HG03103 (cell line): ENCODE measurements around the gene TMOD1.
"Not testable (repeated sequence)": the region's sequence is repeated elsewhere in the genome, so short reads cannot be mapped to it uniquely, and the experiment has no call there.

ENCODE experiments used
- ATAC-seq: cut with Tn5 transposase; IDR thresholded peaks from one replicate; pipeline ENCODE4 v1.9.1; 2021; ENCODE audit warnings: low read depth; ENCODE audit not compliant: unreplicated experiment

TMOD1 gene

GRCh38 chr9:97501177-97501971 is at the start of gene TMOD1:
Gene TMOD1 (plus strand): TSS chr9:97501666. CDS start chr9:97524189, 22,523 bp downstream.
- peak; percentile 52 for ATAC-seq

DNA sequence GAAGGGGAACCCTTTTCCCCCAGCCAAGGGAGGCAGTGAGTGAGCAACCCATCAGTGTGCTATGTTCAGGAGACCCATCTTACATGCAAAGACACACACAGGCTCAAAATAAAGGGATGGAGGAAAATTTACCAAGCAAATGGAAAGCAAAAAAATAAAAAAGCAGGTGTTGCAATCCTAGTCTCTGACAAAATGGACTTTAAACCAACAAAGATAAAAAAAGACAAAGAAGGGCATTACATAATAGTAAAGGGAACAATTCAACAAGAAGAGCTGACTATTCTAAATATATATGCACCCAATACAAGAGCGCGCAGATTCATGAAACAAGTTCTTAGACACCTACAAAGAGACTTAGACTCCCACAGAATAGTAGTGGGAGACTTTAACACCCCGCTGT is 47.9 kb upstream of the TMOD1 start:
- not testable (repeated sequence) for ATAC-seq

GRCh38 chr9:97456841-97457240 is 44.6 kb upstream of the TMOD1 start:
- ATAC-seq: not testable (repeated sequence)

DNA sequence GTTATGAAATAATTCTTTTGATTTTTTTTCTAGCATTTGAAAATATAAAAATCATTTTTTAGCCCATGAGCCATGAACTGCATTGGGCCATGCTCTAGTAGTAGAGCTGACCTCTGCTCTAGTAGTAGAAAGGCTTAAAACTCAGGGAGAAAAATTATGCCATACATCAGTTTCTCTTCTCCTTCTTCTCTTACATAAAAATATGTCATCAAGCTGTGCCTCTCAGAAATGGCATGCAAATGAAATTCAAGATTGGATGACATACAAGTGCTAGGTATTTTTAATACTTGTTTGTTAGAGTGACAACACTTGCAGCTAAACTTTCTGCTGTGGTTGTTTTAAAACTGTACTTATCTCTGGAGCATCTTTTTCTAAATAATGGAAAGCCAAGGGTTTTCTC is 42.1 kb upstream of the TMOD1 start:
- no peak for ATAC-seq

- ATAC-seq: no peak
These were observed 39.3 kb upstream of the TMOD1 start for GRCh38 chr9:97462159-97462558.

DNA sequence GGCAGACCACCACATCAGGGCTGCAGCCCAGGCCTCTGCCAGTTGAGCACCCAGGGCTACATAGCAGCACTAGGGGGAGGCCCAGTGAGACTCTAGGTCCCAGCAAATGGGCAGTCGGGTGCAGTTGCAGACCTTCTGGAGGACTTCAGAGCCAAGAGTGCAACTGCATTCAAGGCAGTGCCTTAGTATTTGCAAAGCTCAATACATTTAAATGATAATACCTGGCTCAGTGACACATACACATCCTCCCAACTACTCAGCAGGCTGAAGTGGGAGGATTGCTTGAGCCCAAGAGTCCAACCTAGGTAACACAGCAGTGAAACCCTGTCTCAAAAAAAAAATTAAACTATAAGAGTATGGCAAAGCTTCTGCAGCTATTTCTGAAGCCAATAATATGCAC is 38.6 kb upstream of the TMOD1 start:
- ATAC-seq: no peak

DNA sequence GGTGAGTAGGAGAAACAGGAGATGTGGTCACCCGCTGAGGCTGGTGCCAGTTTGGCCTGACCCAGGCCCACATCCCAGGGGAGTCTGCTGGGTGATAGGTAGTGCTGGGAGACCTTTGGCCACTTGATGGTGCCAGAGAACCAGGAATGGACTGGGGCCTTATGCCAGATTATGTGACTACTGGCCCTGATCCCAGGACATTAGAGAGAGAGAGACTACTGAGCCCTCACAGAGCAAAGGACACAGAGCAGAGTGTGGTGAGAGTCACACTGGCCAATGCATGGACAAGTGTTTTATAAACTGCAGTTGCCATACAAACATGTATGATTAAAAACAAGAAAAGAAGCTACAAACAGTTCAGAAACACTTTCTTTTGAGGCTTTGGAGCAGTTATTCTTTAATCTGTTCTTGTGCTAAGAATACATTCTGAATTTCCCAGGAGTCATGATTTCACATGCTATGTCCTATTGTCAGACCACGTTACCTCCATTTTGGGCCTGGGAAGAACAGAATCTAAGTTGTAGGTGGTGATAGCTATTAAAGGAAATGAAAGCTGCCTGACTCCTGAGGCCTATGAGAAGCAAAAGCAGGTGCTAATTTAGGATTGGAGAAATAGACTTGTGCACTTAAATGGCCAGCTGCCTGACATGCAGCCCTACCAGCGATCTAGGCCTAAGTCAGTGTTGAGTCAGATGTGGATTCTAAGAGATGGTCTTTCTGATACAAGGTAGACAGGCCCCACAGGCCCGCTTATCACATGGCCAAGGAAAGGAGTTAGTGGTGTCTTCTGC is 32.6 kb upstream of the TMOD1 start:
- peak; percentile 75 for ATAC-seq

DNA sequence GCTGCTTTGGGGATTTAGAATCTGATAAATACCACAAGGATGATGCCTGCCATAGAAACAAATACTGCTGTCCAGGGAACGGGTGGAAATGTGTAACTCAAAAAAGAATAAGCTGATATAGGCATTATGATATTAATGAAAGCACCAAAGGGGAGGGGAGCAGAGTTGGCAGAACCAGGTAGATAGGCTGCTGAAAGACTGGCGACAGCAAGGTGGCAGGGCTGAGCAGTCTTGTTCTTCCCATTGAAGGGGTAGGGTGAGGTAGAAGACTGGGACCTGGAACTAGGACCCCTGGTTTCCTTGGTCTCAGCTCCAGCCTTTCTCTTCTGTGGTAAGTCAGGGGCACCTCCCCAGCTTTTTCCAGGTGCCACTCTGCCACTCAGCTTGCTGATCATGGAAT is 31.4 kb upstream of the TMOD1 start:
- no peak for ATAC-seq

DNA sequence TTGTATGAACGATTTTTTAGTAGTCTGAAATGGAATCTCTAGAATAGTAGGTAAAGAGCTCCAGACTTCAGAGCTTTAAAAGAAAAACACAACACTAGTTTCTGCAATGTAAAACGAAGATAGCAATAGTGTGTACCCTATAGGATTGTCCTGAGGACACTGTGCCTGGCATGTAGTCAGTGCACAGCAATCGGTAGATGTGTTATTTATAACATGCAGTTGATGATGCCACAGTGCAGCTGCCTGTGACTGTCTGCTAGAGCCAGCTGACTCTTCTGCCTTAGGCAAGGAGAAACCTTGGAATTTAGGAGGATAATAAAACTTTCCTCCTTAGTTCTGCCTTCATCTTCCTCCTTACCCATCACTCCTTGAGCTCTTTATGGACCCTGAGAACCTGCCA is 27.7 kb upstream of the TMOD1 start:
- no peak for ATAC-seq

DNA sequence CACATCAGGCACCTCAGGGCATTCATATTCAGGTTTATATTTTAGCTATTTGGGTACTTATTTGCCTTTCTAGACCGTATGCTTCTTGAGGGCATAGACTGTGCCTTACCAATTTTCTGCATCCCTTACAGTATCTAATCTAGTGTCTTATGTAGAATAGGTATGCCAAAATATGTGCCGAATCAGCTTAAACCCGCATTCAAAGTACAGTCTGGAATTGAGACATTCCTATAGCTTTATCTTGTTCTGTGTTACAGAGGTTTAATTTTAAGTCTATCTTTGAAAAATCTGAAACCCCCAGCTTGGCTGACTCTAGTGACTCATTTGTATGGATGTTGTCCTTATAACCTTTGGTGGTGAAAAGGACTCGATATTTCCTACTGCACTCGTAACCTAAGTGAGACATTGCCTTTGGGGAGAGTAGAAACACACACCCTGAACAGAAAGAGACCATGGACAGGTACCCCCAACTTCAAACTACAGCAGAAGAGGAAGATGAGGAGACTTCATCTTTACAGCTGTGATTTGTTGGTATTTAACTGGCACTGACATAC is 27.0 kb upstream of the TMOD1 start:
- ATAC-seq: no peak

DNA sequence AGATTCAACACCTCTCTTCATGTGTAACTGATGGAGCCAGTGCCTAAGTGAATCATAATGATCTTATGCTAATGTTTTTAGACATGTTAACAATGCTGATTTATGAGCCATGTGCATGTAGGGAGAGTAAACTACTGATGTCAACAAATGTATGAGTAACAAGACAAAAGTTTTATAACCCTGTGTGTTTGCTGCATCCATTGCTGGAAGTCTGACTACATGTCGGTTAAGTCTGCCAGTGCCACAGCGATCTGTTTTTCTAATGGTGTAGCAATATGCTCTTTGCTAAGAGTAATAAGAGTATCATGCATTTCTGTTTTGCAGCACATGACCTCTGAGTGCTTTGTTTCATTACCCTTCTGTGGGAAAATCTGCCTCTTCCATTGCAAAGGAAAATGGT is 26.4 kb upstream of the TMOD1 start:
- ATAC-seq: no peak

DNA sequence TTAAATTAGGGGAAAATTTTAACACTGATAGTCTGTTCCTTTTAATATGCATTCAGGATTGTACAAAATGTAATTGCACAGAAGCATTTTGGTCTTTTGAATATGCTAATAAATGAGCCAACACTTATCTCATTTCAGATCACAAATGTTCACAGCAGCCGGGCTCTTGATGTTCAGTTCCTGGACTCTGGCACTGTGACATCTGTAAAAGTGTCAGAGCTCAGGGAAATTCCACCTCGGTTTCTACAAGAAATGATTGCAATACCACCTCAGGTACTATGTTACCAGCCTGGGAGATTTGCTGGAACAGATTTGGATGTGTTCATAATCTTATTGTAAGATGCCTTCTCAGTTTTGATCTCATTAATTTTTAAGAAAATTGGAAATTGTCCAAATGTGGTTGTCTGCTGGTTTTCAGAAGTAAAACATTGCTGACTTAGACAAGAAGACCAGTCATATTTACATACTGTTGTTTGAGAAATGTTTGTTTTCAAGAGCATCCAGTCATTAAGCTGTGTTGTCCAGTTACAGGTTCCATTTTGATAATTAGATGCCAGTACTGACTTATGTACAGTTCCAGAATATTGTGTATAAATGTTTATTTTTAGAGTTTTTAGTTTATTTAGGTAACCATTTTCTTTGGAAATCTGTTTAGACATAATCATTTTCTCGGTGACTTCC is 23.0 kb upstream of the TMOD1 start:
- ATAC-seq: no peak

DNA sequence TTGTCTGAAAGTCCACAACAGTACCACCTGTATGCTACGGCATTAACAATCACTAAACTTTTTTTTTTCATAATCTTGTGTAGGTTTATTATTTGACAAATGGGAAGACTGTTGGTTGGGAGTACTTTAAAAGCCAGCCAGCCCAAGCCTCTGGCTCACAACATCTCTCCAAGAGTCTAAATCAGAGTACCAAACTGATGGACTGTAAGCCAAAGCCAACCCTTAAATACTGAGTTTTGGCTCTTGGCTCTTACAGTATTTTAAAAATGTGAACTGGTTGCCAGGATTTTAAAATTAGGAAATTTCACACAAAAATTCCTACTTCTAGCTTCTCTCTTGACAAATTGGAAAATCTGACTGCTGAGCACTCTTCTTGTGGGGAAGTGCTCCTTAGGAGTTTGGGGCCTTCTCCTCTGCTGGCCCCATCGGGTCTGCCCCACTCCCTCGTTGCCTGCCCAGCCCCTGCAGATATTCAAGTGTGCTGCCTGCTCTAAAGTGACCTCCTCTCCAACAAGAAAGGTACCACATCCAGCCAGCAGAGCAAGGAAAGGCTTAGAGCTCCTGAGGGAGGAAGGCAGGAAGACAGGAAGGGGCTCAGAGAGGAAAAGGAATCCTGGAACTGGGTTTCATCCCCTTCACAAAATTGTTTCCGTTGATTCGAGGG is 21.8 kb upstream of the TMOD1 start:
- ATAC-seq: no peak

DNA sequence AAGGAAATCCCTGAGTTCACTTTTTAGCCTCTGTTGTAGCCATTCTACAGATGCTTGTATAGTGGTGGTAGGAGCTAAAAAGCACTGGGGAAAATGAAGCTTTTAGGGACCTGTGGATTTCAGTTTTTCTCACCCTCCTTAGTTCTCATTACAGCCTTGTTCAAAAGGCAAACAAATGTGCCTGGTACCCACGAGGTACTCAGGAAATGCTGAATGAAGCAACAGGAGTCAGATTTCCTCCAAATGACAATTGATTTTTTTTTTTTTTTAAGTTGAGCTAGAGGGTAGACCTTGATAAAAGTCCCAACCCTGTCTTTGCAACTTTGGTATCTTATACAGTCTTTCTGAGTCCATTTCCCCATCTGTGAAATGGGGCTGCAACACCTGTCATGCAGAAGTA is 21.3 kb upstream of the TMOD1 start:
- ATAC-seq: no peak

- no peak for ATAC-seq
These were observed 20.7 kb upstream of the TMOD1 start for GRCh38 chr9:97480749-97481148.

GRCh38 chr9:97484134-97484533 is 17.3 kb upstream of the TMOD1 start:
- no peak for ATAC-seq

GRCh38 chr9:97487107-97487506 is 14.4 kb upstream of the TMOD1 start:
- no peak for ATAC-seq

- ATAC-seq: no peak
These were observed 13.6 kb upstream of the TMOD1 start for GRCh38 chr9:97487861-97488260.

GRCh38 chr9:97491216-97491999 is 10.1 kb upstream of the TMOD1 start:
- ATAC-seq: no peak
